Type B pancreatic cell (in vitro differentiated cells): Measurements from ENCODE around the gene PIGO. TPM values are rescaled to one million over a fixed set of nuclear protein-coding genes. Genes with fewer than 3 reads are reported as not detected.
A peak's percentile ranks its signal among the peaks of the same experiment; 100 is the strongest.

Experiments
- DNase-seq: peaks from one replicate; pipeline ENCODE4 v3.0.0; 2021; ENCODE audit warnings: mixed read lengths; ENCODE audit not compliant: unreplicated experiment; ENCODE audit errors: extremely low spot score
- H3K27ac Mint-ChIP-seq: 2 replicates; pipeline ENCODE4 v1.8.0; 2021; ENCODE audit warnings: mild to moderate bottlenecking, mixed read lengths
- H3K27me3 Mint-ChIP-seq: 2 replicates; pipeline ENCODE4 v1.8.0; 2021; ENCODE audit warnings: mixed read lengths
- H3K36me3 Mint-ChIP-seq: 2 replicates; pipeline ENCODE4 v1.8.0; 2021; ENCODE audit warnings: mixed read lengths
- H3K4me1 Mint-ChIP-seq: one replicate; pipeline ENCODE4 v1.8.0; 2021; ENCODE audit warnings: mixed read lengths; ENCODE audit not compliant: unreplicated experiment
- H3K4me3 Mint-ChIP-seq: 2 replicates; pipeline ENCODE4 v1.8.0; 2021; ENCODE audit warnings: mild to moderate bottlenecking, mixed read lengths
- H3K9me3 Mint-ChIP-seq: 2 replicates; pipeline ENCODE4 v1.8.0; 2021; ENCODE audit warnings: mixed read lengths
- total RNA-seq: library from RNA; stranded (reverse); gene quantifications from 2 replicates; pipeline ENCODE4 v1.2.1, GENCODE V29; 2021; ENCODE audit warnings: low replicate concordance
- TF ChIP-seq, protein P1 (sequence below): fragments of 200-600 bp; sonication (generic); conservative IDR thresholded peaks from 2 replicates; pipeline ENCODE4 v1.5.0; 2021; ENCODE audit warnings: antibody characterized with exemption, mild to moderate bottlenecking

Gene PIGO
- total RNA-seq, 1 donor from 2014 or later, result 24.6 TPM

DNA sequence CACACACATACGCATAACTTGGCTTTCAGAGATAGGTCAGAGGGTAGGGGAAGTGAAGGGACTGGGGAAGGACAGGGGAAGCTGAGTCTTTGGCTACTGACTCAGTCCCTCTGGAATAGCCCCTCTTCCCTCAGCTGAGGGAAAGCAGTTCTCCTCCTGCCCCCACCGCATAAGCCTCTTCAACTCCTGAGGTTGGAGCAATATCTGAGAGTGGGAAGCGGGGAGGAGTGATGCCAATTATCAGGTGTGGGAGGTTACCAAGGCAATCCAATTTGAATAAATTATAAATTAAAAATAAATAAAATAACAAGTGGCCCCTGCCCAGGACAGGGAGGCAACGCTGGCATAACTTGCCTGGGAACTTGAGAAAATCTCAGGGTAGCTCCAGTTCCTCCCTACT is 8.2 kb upstream of the PIGO start:
- TF ChIP-seq, protein P1, sequence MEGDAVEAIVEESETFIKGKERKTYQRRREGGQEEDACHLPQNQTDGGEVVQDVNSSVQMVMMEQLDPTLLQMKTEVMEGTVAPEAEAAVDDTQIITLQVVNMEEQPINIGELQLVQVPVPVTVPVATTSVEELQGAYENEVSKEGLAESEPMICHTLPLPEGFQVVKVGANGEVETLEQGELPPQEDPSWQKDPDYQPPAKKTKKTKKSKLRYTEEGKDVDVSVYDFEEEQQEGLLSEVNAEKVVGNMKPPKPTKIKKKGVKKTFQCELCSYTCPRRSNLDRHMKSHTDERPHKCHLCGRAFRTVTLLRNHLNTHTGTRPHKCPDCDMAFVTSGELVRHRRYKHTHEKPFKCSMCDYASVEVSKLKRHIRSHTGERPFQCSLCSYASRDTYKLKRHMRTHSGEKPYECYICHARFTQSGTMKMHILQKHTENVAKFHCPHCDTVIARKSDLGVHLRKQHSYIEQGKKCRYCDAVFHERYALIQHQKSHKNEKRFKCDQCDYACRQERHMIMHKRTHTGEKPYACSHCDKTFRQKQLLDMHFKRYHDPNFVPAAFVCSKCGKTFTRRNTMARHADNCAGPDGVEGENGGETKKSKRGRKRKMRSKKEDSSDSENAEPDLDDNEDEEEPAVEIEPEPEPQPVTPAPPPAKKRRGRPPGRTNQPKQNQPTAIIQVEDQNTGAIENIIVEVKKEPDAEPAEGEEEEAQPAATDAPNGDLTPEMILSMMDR, result no peak
- no peaks in the 10 kb centered on the region for H3K9me3 Mint-ChIP-seq
- peaks cover 18% of the 10 kb centered on the region for H3K4me1 Mint-ChIP-seq
- no peak overlapping the region for H3K27ac Mint-ChIP-seq
- H3K4me3 Mint-ChIP-seq, result no peak overlapping the region
- no peak for DNase-seq
- H3K27me3 Mint-ChIP-seq, result no peaks in the 10 kb centered on the region
- peaks cover 18% of the 10 kb centered on the region for H3K36me3 Mint-ChIP-seq

DNA sequence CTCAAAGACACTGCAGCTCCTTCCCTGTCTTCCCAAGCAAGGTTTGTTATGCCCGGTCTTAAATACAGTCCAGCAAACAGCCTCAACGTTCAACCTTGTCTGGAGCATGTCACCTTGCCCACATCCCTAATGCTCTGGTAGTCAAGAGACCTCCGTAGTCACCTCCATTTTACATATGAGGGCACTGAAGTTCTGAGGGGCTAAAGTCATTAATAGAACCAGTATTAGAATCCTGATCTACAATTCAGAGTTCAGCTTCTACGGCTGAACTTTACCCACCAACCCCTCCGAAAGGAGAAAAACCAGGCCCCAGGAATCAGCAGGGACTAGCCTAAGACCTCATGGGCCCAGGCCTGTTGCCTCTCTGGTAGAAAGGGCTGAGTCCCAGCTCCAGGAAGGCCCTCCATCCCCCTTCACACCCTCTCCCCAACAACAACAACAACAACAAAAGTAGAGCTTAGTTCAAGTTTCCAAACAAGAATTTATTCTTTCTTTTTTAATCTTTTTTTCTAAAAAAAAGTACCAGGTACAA is 7.3 kb upstream of the PIGO start:
- H3K36me3 Mint-ChIP-seq, result peaks cover 20% of the 10 kb centered on the region
- no peaks in the 10 kb centered on the region for H3K27me3 Mint-ChIP-seq

DNA sequence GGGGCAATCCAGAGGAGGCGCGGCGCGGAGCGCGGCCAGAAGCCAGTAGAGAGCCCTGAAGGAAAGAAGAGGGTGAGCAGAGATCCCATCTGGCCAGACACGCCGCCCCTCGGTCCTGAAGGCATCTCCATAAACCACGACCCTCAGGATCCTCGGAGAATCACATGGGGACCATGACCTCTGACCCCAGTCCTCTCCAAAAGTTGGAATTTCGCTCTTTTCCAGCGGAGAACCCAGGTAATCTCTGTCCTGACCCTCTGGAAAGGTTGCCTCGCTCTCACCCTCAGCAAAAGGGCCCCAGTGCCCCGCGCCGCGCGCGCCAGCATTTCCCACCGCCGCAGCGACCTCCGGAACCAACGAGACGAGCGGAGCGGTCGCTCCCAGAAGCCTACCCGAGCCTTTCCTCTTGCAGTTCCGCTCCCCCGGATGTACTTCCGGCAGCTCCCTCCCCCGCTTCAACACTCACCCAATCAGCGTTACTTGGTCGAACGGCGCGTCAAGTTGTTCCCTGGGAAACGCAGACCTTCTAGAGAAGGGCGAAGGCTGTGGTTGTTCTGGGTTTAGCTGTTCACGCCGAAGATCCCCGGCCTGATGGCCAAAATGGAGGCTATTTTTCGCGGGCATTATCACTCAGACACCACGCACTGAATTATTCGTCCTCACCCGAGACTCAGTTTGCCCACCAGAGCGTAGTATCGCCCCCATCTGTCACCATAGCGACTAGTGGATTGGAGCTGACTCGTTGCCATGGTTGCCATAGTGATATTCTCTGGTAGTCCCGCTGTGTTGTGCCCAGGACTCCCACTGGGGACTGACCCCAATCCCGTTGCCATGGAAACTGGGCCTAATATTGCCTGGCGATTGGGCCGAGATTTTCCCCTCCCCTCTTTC is 6.6 kb upstream of the PIGO start, which contains the start of gene STOML2:
Gene STOML2, minus strand, starts transcription at position 363 of the 891 bp plus-strand sequence. Its CDS starts 37 bp downstream, at position 326.
- Mint-ChIP-seq H3K27ac (peak within 1 kb of the TSS; percentile 96), H3K4me1 (peaks cover 13% of the 10 kb centered on the region), H3K4me3 (peak within 1 kb of the TSS; percentile 94), H3K27me3 (no peaks in the 10 kb centered on the region), H3K36me3 (peaks cover 20% of the 10 kb centered on the region), H3K9me3 (no peaks in the 10 kb centered on the region)
- peak; percentile 93 for DNase-seq
- TF ChIP-seq, protein P1, result no peak

More for the DNA sequence above, 7.3 kb upstream of the PIGO start:
- DNase-seq, result no peak
- Mint-ChIP-seq H3K9me3 (no peaks in the 10 kb centered on the region), H3K4me3 (peak overlapping the region; percentile 94), H3K27ac (peak overlapping the region; percentile 96), H3K4me1 (peaks cover 16% of the 10 kb centered on the region)
- TF ChIP-seq, protein P1, result no peak

DNA sequence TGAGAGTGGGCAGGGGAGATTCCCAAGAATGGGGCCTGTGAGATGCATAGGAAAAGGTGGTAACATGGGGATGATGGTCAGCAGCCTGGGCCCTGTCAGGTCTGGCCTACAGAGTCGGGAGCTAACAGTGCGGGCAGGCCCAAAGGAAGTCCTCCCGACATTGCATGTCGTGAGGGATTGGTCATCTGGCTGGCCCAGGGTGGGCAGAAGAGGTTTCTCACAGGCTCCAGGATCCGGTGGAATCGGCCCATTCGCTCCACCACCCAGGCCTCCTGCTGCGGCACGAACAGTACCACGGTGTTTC is 6.0 kb upstream of the PIGO start:
- peak overlapping the region; percentile 96 for H3K27ac Mint-ChIP-seq
- DNase-seq, result no peak
- TF ChIP-seq, protein P1, result no peak
- peaks cover 13% of the 10 kb centered on the region for H3K4me1 Mint-ChIP-seq
- H3K9me3 Mint-ChIP-seq, result no peaks in the 10 kb centered on the region
- peaks cover 20% of the 10 kb centered on the region for H3K36me3 Mint-ChIP-seq
- no peaks in the 10 kb centered on the region for H3K27me3 Mint-ChIP-seq
- peak overlapping the region; percentile 94 for H3K4me3 Mint-ChIP-seq

DNA sequence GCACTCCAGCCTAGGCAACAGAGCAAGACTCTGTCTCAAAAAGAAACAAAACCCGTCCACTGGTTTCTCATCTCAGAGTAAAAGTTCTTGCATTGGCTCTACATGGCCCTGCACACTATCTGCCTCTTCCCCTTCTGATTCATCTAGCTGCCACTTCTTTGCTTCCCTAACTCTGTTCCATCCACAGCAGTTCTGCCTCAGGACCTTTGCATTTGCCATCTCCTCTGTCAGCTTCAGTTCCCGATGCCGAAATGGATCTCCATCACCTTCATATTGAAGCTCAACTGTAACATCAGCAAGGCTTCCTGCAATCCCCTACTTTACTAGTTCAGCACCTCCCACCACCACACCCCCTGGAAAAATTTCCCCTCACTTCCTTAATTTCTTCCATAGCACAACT is 1.2 kb upstream of the PIGO start:
- H3K27ac Mint-ChIP-seq, result peak overlapping the region; percentile 41
- TF ChIP-seq, protein P1, result no peak
- DNase-seq, result no peak
- H3K9me3 Mint-ChIP-seq, result no peaks in the 10 kb centered on the region
- no peaks in the 10 kb centered on the region for H3K27me3 Mint-ChIP-seq
- peak overlapping the region; percentile 51 for H3K4me3 Mint-ChIP-seq
- peaks cover 13% of the 10 kb centered on the region for H3K4me1 Mint-ChIP-seq
- peaks cover 16% of the 10 kb centered on the region for H3K36me3 Mint-ChIP-seq
